ENCODE measurements around the gene SGK1. TPM values are rescaled to one million over a fixed set of nuclear protein-coding genes. Genes with fewer than 3 reads are reported as not detected.
"Not testable (repeated sequence)": the region's sequence is repeated elsewhere in the genome, so short reads cannot be mapped to it uniquely, and the experiment has no call there.

Gene SGK1
- total and polyA plus RNA-seq, 12 donors = 86.0 to 685 (median 192) TPM

DNA sequence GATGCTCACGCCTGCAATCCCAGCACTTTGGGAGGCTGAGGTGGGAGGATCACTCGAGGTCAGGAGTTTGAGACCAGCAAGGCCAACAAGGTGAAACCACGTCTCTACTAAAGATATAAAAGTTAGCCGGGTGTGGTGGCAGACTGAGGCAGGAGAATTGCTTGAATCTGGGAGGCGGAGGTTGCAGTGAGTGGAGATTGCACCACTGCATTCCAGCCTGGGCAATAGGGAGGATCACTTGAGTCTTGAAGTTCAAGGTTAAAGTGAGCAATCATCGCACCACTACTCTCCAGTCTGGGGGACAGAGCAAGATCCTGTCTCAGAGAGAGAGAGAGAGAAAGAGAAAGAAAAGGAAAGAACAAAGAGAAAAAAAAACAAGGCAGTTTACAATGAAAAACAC, 13.5 kb downstream of the SGK1 start:
- peak overlapping the region; percentile 73 to 84 (median 77) for H3K27ac ChIP-seq
- peaks cover 26 to 32% of the 10 kb centered on the region in 2 donors for H3K4me1 ChIP-seq (replicated peaks in 1 of 2)
- H3K9me3 ChIP-seq (replicated peaks in 1 of 3); H3K36me3 ChIP-seq (replicated peaks in 1 of 2); H3K27me3 ChIP-seq; intact Hi-C loops (cut with DNase I); H3K4me3 ChIP-seq: not testable (repeated sequence)
- TF ChIP-seq POLR2A (IDR thresholded peaks at IDR 0.05) = peak in 1 of 2 donors; percentile 62
- 44 to 55% (median 53%) methylated on average over 6 of the region's 6 CpGs for WGBS, 4 donors
- DNase-seq = peak in 6 of 7 donors; percentile 69 to 86 (median 83)

GRCh38 chr6:134303891-134304290, 14.0 kb downstream of the SGK1 start:
- Histone ChIP-seq H3K36me3 (replicated peaks in 1 of 2) (no peaks in the 10 kb centered on the region), H3K27me3 (no peaks in the 10 kb centered on the region), H3K27ac (peak overlapping the region; percentile 73 to 84 (median 77)), H3K4me3 (no peak overlapping the region), H3K9me3 (replicated peaks in 1 of 3) (no peaks in the 10 kb centered on the region), H3K4me1 (replicated peaks in 1 of 2) (peaks cover 26 to 32% of the 10 kb centered on the region in 2 donors)
- intact Hi-C loops (cut with DNase I) = no loop called here
- DNase-seq = peak in 2 of 7 donors; percentile 39 to 52
- WGBS, 4 donors = 39 to 51% (median 49%) methylated on average over 6 of the region's 6 CpGs
- no peak for TF ChIP-seq CTCF (IDR thresholded peaks at IDR 0.05)
- TF ChIP-seq POLR2A (IDR thresholded peaks at IDR 0.05) = no peak

- Histone ChIP-seq H3K9me3 (replicated peaks in 1 of 3) (no peaks in the 10 kb centered on the region), H3K4me3 (no peak overlapping the region), H3K27me3 (no peaks in the 10 kb centered on the region), H3K36me3 (replicated peaks in 1 of 2) (no peaks in the 10 kb centered on the region), H3K4me1 (replicated peaks in 1 of 2) (peaks cover 32 to 43% of the 10 kb centered on the region in 2 donors), H3K27ac (peak overlapping the region in 3 of 5 donors; percentile 51 to 63 (median 53))
- intact Hi-C loops (cut with DNase I) = loop anchor here (10.0 kb wide), 2 partner anchors 114 to 124 kb away; no protein-coding TSS in a partner anchor
- peak in 3 of 7 donors; percentile 29 to 60 (median 60) for DNase-seq
- 31 to 48% (median 43%) methylated on average over 3 of the region's 3 CpGs for WGBS, 4 donors
- TF ChIP-seq POLR2A (IDR thresholded peaks at IDR 0.05) (peak in 1 of 2 donors; percentile 19), CTCF (IDR thresholded peaks at IDR 0.05) (no peak)
These were observed 18.7 kb downstream of the SGK1 start for GRCh38 chr6:134299236-134299635.

DNA sequence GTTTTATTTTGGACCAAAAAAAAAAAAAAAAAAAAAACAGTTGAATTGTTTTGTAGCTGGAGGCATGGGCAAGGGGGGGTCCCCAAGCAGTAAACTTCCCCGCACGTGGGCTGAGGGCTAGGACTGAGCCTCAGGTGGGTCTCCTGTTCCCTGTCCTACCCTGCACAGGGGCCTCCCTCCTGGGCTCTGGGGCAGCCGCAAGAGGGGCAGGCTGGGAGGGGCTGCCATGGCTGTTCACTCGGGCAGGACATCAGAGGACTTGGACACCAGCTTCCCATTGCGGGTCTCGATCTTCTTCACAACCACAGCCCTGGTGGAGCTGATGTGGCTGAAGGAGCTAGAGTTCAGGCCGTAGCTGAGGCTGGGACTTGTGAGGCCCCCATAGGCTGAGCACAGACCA, 21.1 kb downstream of the SGK1 start:
- Histone ChIP-seq H3K4me1 (replicated peaks in 1 of 2) (peaks cover 40 to 45% of the 10 kb centered on the region in 2 donors), H3K4me3 (no peak overlapping the region), H3K9me3 (replicated peaks in 1 of 3) (no peaks in the 10 kb centered on the region), H3K36me3 (replicated peaks in 1 of 2) (no peaks in the 10 kb centered on the region), H3K27me3 (no peaks in the 10 kb centered on the region), H3K27ac (peak overlapping the region; percentile 72 to 95 (median 88))
- no peak for DNase-seq
- TF ChIP-seq CTCF (IDR thresholded peaks at IDR 0.05) = no peak
- TF ChIP-seq POLR2A (IDR thresholded peaks at IDR 0.05) = no peak
- 90 to 98% (median 92%) methylated on average over 6 to 7 of the region's 7 CpGs for WGBS, 4 donors
- intact Hi-C loops (cut with DNase I) = loop anchor here (10.0 kb wide), 2 partner anchors 112 to 122 kb away; no protein-coding TSS in a partner anchor
